Adrenal gland (tissue), 12 donors: ENCODE data around the gene SOX13. TPM values are rescaled to one million over a fixed set of nuclear protein-coding genes. Genes with fewer than 3 reads are reported as not detected.

Experiments used
- DNase-seq, 7 donors: peaks; one replicate each; pipeline ENCODE4 v3.0.0-alpha.2; 2019 to 2020
- H3K27ac ChIP-seq, 5 donors: fragments of 200-600 bp; sonication (generic) in 4 of 5; 1 replicate in 3 of 5; 2 replicates in 2 of 5; pipeline versions ENCODE4 v1.5.1 to v1.8.0; 2016 to 2020; ENCODE audit warnings: mild to moderate bottlenecking in 1 of 5
- H3K27me3 ChIP-seq: fragments of 200-600 bp; 2 replicates; pipeline ENCODE4 v1.8.0; 2021
- H3K36me3 ChIP-seq, 2 donors: fragments of 200-600 bp; replicated peaks in 1 of 2; 1 replicate in 1 of 2; 2 replicates in 1 of 2; pipeline versions ENCODE4 v1.5.1 to v1.8.0; 2018 to 2022
- H3K4me1 ChIP-seq, 2 donors: fragments of 200-600 bp; replicated peaks in 1 of 2; 1 replicate in 1 of 2; 2 replicates in 1 of 2; pipeline versions ENCODE4 v1.5.1 to v1.8.0; 2018 to 2021
- H3K4me3 ChIP-seq, 4 donors: fragments of 200-600 bp; sonication (generic) in 3 of 4; one replicate each; pipeline ENCODE4 v1.5.1; 2016 to 2018
- H3K9me3 ChIP-seq, 3 donors: fragments of 200-600 bp; sonication (generic) in 1 of 3; replicated peaks in 1 of 3; 1 replicate in 2 of 3; 2 replicates in 1 of 3; pipeline versions ENCODE4 v1.5.1 to v1.8.0; 2016 to 2021
- POLR2A ChIP-seq, 2 donors: fragments of 450-650 bp; IDR thresholded peaks; one replicate each; pipeline ENCODE4 v1.6.1; 2017; ENCODE audit warnings: antibody characterized with exemption in 2 of 2, mild to moderate bottlenecking in 2 of 2, moderate library complexity in 1 of 2
- WGBS, 4 donors: extraction: QIAGEN DNeasy Blood & Tissue Kit in 2 of 4; methylation state at CpG; one replicate each; pipeline versions ENCODE4 v1.1.5 to v1.1.7; 2013 to 2017; 5-methylcytosine and 5-hydroxymethylcytosine counted together
- intact Hi-C, 2 donors: fragments of 100-400 bp; cut with DNase I; formaldehyde crosslinking; loops; one replicate each; pipeline versions ENCODE4 v1.14.1 to v1.15.0; 2022 to 2023
- polyA plus RNA-seq, 3 donors: library from polyadenylated mRNA; stranded (reverse); fragments of 200-250 nt in 2 of 3; fragments of 350-450 nt in 1 of 3; fragmentation: Illumina TruSeq in 1 of 3; extraction: RNeasy Lipid Tissue Mini Kit (QIAGEN cat#74804) in 1 of 3; gene quantifications; one replicate each; pipeline ENCODE4 v1.2.3, GENCODE V29; 2013 to 2014
- total RNA-seq, 9 donors: library from RNA; depleted of rRNA in 4 of 9; stranded (reverse); fragments of >200 nt in 4 of 9; fragments of 120-200 nt in 1 of 9; fragmentation: NEBNext Ultra II Directional in 1 of 9; extraction: Animal tissue kit (Norgen Biotek cat#: 25700) in 1 of 9; gene quantifications; one replicate each; pipeline versions ENCODE4 v1.1.0 to v1.2.4, GENCODE V29; 2013 to 2023
- TF ChIP-seq, protein P1 (sequence below), 6 experiments: fragments of 450-650 bp in 4 of 6; fragments of 200-600 bp in 2 of 6; sonication (generic) in 1 of 6; IDR thresholded peaks; 1 replicate in 5 of 6; 2 replicates in 1 of 6; pipeline versions ENCODE4 v1.5.1 to v1.8.0; 2016 to 2021; ENCODE audit warnings: antibody characterized with exemption in 6 of 6, mild to moderate bottlenecking in 2 of 6, moderate library complexity in 1 of 6
- donor health status: healthy with polysubstance abuse.
- donor health status: Bipolar disorder and iron deficiency.
- donor health status: DM: yes; HTN: yes; CAD: no.
- donor health status: DM: no; HTN: no; CAD: no.
- donor health status: DM: no; HTN: no; CAD: no.
- donor health status: DM: yes; HTN: yes; CAD: no.

Gene SOX13
- total and polyA plus RNA-seq, 12 donors: 4.2 to 44.5 (median 25.6) TPM

- Histone ChIP-seq H3K4me3 (no peak overlapping the region), H3K27me3 (no peaks in the 10 kb centered on the region), H3K36me3 (no peaks in the 10 kb centered on the region), H3K4me1 (peaks cover 30 to 39% of the 10 kb centered on the region in 2 donors), H3K27ac (peak overlapping the region in 2 of 5 donors; percentile 76), H3K9me3 (no peaks in the 10 kb centered on the region)
- WGBS, 4 donors: 81 to 100% (median 82%) methylated on average over 3 to 4 of the region's 4 CpGs
- no peak for DNase-seq
- TF ChIP-seq POLR2A (IDR thresholded peaks at IDR 0.05): no peak
- TF ChIP-seq, protein P1, sequence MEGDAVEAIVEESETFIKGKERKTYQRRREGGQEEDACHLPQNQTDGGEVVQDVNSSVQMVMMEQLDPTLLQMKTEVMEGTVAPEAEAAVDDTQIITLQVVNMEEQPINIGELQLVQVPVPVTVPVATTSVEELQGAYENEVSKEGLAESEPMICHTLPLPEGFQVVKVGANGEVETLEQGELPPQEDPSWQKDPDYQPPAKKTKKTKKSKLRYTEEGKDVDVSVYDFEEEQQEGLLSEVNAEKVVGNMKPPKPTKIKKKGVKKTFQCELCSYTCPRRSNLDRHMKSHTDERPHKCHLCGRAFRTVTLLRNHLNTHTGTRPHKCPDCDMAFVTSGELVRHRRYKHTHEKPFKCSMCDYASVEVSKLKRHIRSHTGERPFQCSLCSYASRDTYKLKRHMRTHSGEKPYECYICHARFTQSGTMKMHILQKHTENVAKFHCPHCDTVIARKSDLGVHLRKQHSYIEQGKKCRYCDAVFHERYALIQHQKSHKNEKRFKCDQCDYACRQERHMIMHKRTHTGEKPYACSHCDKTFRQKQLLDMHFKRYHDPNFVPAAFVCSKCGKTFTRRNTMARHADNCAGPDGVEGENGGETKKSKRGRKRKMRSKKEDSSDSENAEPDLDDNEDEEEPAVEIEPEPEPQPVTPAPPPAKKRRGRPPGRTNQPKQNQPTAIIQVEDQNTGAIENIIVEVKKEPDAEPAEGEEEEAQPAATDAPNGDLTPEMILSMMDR (IDR thresholded peaks at IDR 0.05): no peak
- intact Hi-C loops: no loop called here
Measured at GRCh38 chr1:204131978-204132377, 59.1 kb downstream of the SOX13 start.

DNA sequence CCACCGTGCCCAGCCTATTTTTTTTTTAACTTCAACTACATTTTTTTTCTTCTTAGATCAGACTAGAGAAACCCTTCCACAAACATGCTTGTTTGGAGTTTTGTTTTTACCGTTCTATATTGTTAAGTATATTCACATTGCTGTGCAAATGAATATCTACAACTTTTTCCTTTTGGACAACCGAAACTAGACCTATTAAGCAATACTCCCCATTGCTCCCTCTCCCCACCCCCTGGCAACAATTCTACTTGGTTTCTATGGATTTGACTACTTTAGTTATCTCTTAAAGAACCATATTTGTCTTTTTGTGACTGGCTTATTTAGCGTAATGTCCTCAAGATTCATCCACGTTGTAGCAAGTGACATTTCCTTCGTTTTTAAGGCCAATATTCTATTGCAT is 59.8 kb downstream of the SOX13 start:
- Histone ChIP-seq H3K9me3 (no peaks in the 10 kb centered on the region), H3K4me1 (peaks cover 24 to 33% of the 10 kb centered on the region in 2 donors), H3K36me3 (no peaks in the 10 kb centered on the region), H3K4me3 (no peak overlapping the region), H3K27ac (no peak overlapping the region), H3K27me3 (no peaks in the 10 kb centered on the region)
- intact Hi-C loops: no loop called here
- no peak for TF ChIP-seq POLR2A (IDR thresholded peaks at IDR 0.05)
- TF ChIP-seq, protein P1 (IDR thresholded peaks at IDR 0.05): no peak
- WGBS, 4 donors: 79 to 89% (median 83%) methylated on average over 6 of the region's 6 CpGs
- no peak for DNase-seq

DNA sequence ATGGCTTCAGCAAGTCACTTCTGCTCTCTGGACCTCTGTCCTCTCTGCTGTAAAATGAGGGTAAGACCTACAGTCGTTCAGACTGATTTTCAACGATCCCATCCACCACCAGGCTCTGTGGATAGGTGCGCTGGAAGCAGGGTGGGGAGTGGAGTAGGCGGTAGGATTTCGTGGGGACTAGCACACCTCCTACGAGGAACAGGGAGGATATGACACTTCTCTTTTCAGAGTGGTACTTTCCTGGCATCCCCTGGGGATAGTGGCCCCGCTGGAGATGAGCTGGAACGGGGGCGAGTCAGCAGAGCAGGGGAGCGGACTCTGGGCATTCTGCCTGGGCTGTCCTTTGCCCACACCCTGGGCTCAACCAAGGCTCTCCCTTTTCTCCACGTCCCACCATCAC is 61.2 kb downstream of the SOX13 start:
- Histone ChIP-seq H3K27ac (no peak overlapping the region), H3K9me3 (no peaks in the 10 kb centered on the region), H3K36me3 (peaks cover 0 to 2% of the 10 kb centered on the region in 2 donors), H3K27me3 (no peaks in the 10 kb centered on the region), H3K4me3 (no peak overlapping the region), H3K4me1 (peaks cover 23 to 27% of the 10 kb centered on the region in 2 donors)
- TF ChIP-seq POLR2A (IDR thresholded peaks at IDR 0.05): no peak
- TF ChIP-seq, protein P1 (IDR thresholded peaks at IDR 0.05): no peak
- WGBS, 4 donors: 82 to 86% (median 85%) methylated on average over 11 of the region's 11 CpGs
- no peak for DNase-seq
- intact Hi-C loops: no loop called here

GRCh38 chr1:204136814-204137213 is 63.9 kb downstream of the SOX13 start:
- Histone ChIP-seq H3K4me1 (peaks cover 0 to under 1% of the 10 kb centered on the region in 2 donors), H3K4me3 (no peak overlapping the region), H3K27ac (no peak overlapping the region), H3K36me3 (peaks cover 0 to 5% of the 10 kb centered on the region in 2 donors), H3K9me3 (no peaks in the 10 kb centered on the region), H3K27me3 (no peaks in the 10 kb centered on the region)
- no peak for DNase-seq
- TF ChIP-seq, protein P1 (IDR thresholded peaks at IDR 0.05): no peak
- 68 to 83% (median 81%) methylated on average over 2 of the region's 2 CpGs for WGBS, 4 donors
- intact Hi-C loops: no loop called here
